Measurements from ENCODE around the gene MORN5. TPM values are rescaled to one million over a fixed set of nuclear protein-coding genes. Genes with fewer than 3 reads are reported as not detected.

MORN5 gene
- total RNA-seq, 1 experiment from 2014 or later = not detected

GRCh38 chr9:122213589-122214413 is 54.1 kb downstream of the MORN5 start:
- DNase-seq (ENCODE audit: low read depth, low spot score) = no peak
- no peak overlapping the region for H3K27ac ChIP-seq (ENCODE audit: low read length)
- ChIA-PET CTCF (interaction anchor here (0.6 kb wide), 1 partner anchor 42 kb away, joined by 4 read pairs; no protein-coding TSS in a partner anchor), POLR2A (no interaction called here)
- intact Hi-C loops (cut with micrococcal nuclease; ENCODE audit: unreplicated experiment) (no loop called here), in situ Hi-C loops (cut with HindIII; ENCODE audit: low pct_unique_long_range_greater_than_20kb, low sequenced_read_pairs) (no loop called here)
- no peaks in the 10 kb centered on the region for H3K4me1 ChIP-seq (ENCODE audit: control insufficient read depth, insufficient read depth, low read length)
- peak overlapping the region; percentile 32 to 46 for H3K4me3 ChIP-seq (ENCODE audit: low read depth in 2 of 2, low read length in 2 of 2)
- ATAC-seq = peak; percentile 89
- no peaks in the 10 kb centered on the region for H3K27me3 ChIP-seq (ENCODE audit: control insufficient read depth, insufficient read depth, low read length)
- H3K9me3 ChIP-seq (ENCODE audit: control insufficient read depth, insufficient read depth, low read depth, low read length) = no peaks in the 10 kb centered on the region
- H3K36me3 ChIP-seq (ENCODE audit: control insufficient read depth, insufficient read depth, low read length) = no peaks in the 10 kb centered on the region
- BruUV-seq (replicated peaks) = no TSS peak
- TF ChIP-seq SIN3A (IDR thresholded peaks at IDR 0.05; ENCODE audit: borderline replicate concordance, insufficient read depth, low read depth, low read length) (no peak), REST (IDR thresholded peaks at IDR 0.05; ENCODE audit: insufficient read depth in 1 of 2, low read depth in 2 of 2, low read length in 1 of 2) (no peak), POLR2AphosphoS5 (IDR thresholded peaks at IDR 0.05; ENCODE audit: low read depth, low read length) (no peak), TCF7L2 (IDR thresholded peaks at IDR 0.05; ENCODE audit: low read depth, low read length) (no peak), CTCF (IDR thresholded peaks at IDR 0.05) (no peak)

- Histone ChIP-seq H3K9me3 (ENCODE audit: control insufficient read depth, insufficient read depth, low read depth, low read length) (no peaks in the 10 kb centered on the region), H3K4me3 (ENCODE audit: low read depth in 2 of 2, low read length in 2 of 2) (peak overlapping the region; percentile 32 to 46), H3K36me3 (ENCODE audit: control insufficient read depth, insufficient read depth, low read length) (no peaks in the 10 kb centered on the region), H3K27me3 (ENCODE audit: control insufficient read depth, insufficient read depth, low read length) (no peaks in the 10 kb centered on the region), H3K4me1 (ENCODE audit: control insufficient read depth, insufficient read depth, low read length) (no peaks in the 10 kb centered on the region), H3K27ac (ENCODE audit: low read length) (no peak overlapping the region)
- intact Hi-C loops (cut with micrococcal nuclease; ENCODE audit: unreplicated experiment) (no loop called here), in situ Hi-C loops (cut with HindIII; ENCODE audit: low pct_unique_long_range_greater_than_20kb, low sequenced_read_pairs) (no loop called here)
- ChIA-PET CTCF (no interaction called here), POLR2A (no interaction called here)
- no peak for TF ChIP-seq CTCF (IDR thresholded peaks at IDR 0.05)
- no peak for ATAC-seq
- DNase-seq (ENCODE audit: low read depth, low spot score) = no peak
- no TSS peak for BruUV-seq (replicated peaks)
Observed at GRCh38 chr9:122214507-122214906, 54.8 kb downstream of the MORN5 start.

Data from Panc1 (cell line).